ENCODE data around the gene MDM1. TPM values are rescaled to one million over a fixed set of nuclear protein-coding genes. Genes with fewer than 3 reads are reported as not detected.

MDM1 gene
- total and polyA plus RNA-seq, 5 donors = 8.6 to 14.6 (median 11.3) TPM

- Histone ChIP-seq H3K9me3 (ENCODE audit: control insufficient read depth, low read length) (no peaks in the 10 kb centered on the region), H3K4me1 (ENCODE audit: control insufficient read depth, insufficient read depth, low read length) (no peaks in the 10 kb centered on the region), H3K27me3 (ENCODE audit: control insufficient read depth, insufficient read depth) (no peaks in the 10 kb centered on the region), H3K4me3 (ENCODE audit: low read length) (no peak overlapping the region), H3K27ac (ENCODE audit: low read length) (no peak overlapping the region)
- DNase-seq (no peak), ATAC-seq (no peak)
- intact Hi-C loops (cut with DNase I) = no loop called here
- 52% methylated on average over 4 of the region's 4 CpGs for WGBS
Measured at GRCh38 chr12:68336889-68337303, 4.7 kb upstream of the MDM1 start.

DNA sequence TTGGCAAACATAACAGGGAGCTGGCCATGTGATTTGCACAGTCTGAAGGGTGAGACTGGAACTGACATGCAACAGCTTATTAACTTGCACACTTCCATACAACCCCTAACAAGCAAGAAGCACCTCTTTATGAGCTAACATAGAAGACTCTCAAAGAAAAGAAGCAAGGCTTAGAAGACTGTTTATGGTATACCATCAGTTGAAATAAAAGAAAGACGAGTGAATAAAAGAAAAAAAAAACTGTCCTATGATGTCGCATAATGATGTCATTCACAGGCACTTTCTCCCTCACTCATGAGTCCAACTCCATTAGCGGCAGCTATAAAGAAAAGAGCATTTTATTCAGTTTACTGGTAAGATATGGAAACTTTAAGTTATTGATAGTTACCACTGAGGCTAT is 3.3 kb upstream of the MDM1 start:
- intact Hi-C loops (cut with DNase I) = no loop called here
- Histone ChIP-seq H3K27me3 (ENCODE audit: control insufficient read depth, insufficient read depth) (no peaks in the 10 kb centered on the region), H3K27ac (ENCODE audit: low read length) (no peak overlapping the region), H3K4me1 (ENCODE audit: control insufficient read depth, insufficient read depth, low read length) (no peaks in the 10 kb centered on the region), H3K9me3 (ENCODE audit: control insufficient read depth, low read length) (no peaks in the 10 kb centered on the region), H3K4me3 (ENCODE audit: low read length) (no peak overlapping the region)
- DNase-seq (no peak), ATAC-seq (no peak)
- 75% methylated on average over 3 of the region's 3 CpGs for WGBS

GRCh38 chr12:68334132-68334531 is 2.0 kb upstream of the MDM1 start:
- H3K27me3 ChIP-seq (ENCODE audit: control insufficient read depth, insufficient read depth) = no peaks in the 10 kb centered on the region
- WGBS = 38% methylated on average over 4 of the region's 4 CpGs
- no peak overlapping the region for H3K27ac ChIP-seq (ENCODE audit: low read length)
- intact Hi-C loops (cut with DNase I) = no loop called here
- no peak overlapping the region for H3K4me3 ChIP-seq (ENCODE audit: low read length)
- no peaks in the 10 kb centered on the region for H3K9me3 ChIP-seq (ENCODE audit: control insufficient read depth, low read length)
- DNase-seq (peak in 1 of 3 donors; percentile 40), ATAC-seq (peak in 1 of 2 donors; percentile 27)
- no peaks in the 10 kb centered on the region for H3K4me1 ChIP-seq (ENCODE audit: control insufficient read depth, insufficient read depth, low read length)

DNA sequence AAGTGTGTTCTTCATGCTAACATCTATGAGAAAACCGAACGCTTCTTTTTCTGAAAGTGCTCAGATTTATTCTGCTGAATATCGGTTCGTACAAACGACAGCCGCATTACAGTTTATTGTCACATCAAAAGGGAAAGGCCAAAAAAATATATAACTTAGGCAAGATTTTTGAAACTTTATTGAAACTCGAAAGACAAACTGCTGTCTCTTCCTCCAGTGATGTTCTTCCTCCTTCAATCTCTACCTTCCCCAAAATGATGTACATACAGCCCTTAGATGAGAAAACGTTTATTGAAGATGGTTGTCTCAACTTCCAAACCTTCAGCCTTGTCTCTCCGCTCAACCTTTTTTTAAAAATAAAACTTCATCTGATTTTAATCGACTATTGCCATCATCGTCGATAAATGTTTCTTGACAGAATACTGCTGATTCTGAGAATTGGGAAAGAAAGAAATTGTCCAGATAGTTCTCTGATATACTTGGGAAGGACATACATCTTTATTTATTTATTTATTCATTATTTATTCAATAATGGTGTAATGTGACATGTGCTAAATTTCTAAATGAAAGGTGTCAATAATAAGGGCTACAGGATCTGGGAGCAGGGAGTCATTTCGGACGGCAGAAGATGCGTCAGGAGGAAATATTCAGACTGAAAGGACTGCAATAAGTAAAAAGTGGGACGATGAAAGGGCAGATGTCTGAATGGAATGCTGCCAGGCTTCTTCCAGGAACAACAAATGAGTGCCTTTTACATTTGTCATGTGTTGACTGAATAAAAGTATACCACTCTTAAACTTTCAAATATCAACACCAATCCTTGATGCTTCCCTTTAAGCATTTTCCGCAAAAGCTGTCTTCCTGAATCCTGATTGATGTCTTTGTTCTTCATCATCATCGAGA is 817 bp upstream of the MDM1 start:
- H3K4me1 ChIP-seq (ENCODE audit: control insufficient read depth, insufficient read depth, low read length) = no peaks in the 10 kb centered on the region
- no peaks in the 10 kb centered on the region for H3K27me3 ChIP-seq (ENCODE audit: control insufficient read depth, insufficient read depth)
- H3K27ac ChIP-seq (ENCODE audit: low read length) = peak overlapping the region; percentile 46
- WGBS = 47% methylated on average over 18 of the region's 18 CpGs
- intact Hi-C loops (cut with DNase I) = no loop called here
- no peaks in the 10 kb centered on the region for H3K9me3 ChIP-seq (ENCODE audit: control insufficient read depth, low read length)
- H3K4me3 ChIP-seq (ENCODE audit: low read length) = peak overlapping the region; percentile 59
- DNase-seq (no peak), ATAC-seq (no peak)

DNA sequence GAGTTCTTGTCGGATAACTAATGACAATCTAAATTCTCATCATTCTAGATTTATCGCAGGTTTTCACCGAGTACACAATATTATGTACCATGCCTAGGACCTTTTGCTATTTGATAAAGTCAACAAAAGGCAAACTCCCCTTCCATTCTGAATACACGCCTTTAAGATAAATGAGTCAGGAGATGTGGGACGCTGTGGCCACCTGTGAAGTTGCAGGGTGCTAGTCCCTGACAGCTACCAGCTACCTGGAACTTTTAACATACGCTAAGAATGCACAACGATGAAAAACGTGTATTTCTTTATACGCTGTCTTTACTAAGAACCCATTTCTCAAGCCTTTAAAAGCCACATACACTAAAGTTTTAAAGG is 678 bp downstream of the MDM1 start:
- no peak for ATAC-seq
- Histone ChIP-seq H3K4me1 (ENCODE audit: control insufficient read depth, insufficient read depth, low read length) (no peaks in the 10 kb centered on the region), H3K27ac (ENCODE audit: low read length) (no peak overlapping the region)

GRCh38 chr12:68327896-68328295 is 4.3 kb downstream of the MDM1 start:
- intact Hi-C loops (cut with DNase I) = no loop called here
- no peaks in the 10 kb centered on the region for H3K27me3 ChIP-seq (ENCODE audit: control insufficient read depth, insufficient read depth)
- no peaks in the 10 kb centered on the region for H3K9me3 ChIP-seq (ENCODE audit: control insufficient read depth, low read length)
- H3K4me1 ChIP-seq (ENCODE audit: control insufficient read depth, insufficient read depth, low read length) = no peaks in the 10 kb centered on the region
- no peak overlapping the region for H3K4me3 ChIP-seq (ENCODE audit: low read length)
- WGBS = 77% methylated on average over 3 of the region's 3 CpGs
- ATAC-seq (no peak), DNase-seq (no peak)
- H3K27ac ChIP-seq (ENCODE audit: low read length) = peak overlapping the region; percentile 24

More for the DNA sequence above, 678 bp downstream of the MDM1 start:
- H3K4me3 ChIP-seq (ENCODE audit: low read length) = peak overlapping the region; percentile 68
- H3K27me3 ChIP-seq (ENCODE audit: control insufficient read depth, insufficient read depth) = no peaks in the 10 kb centered on the region
- H3K9me3 ChIP-seq (ENCODE audit: control insufficient read depth, low read length) = no peaks in the 10 kb centered on the region
- 27% methylated on average over 9 of the region's 9 CpGs for WGBS
- intact Hi-C loops (cut with DNase I) = no loop called here
- no peak for DNase-seq

- no peak for ATAC-seq
- DNase-seq = no peak
- H3K4me3 ChIP-seq (ENCODE audit: low read length) = no peak overlapping the region
- intact Hi-C loops (cut with DNase I) = no loop called here
- no peak overlapping the region for H3K27ac ChIP-seq (ENCODE audit: low read length)
- H3K4me1 ChIP-seq (ENCODE audit: control insufficient read depth, insufficient read depth, low read length) = no peaks in the 10 kb centered on the region
- H3K27me3 ChIP-seq (ENCODE audit: control insufficient read depth, insufficient read depth) = no peaks in the 10 kb centered on the region
- no peaks in the 10 kb centered on the region for H3K9me3 ChIP-seq (ENCODE audit: control insufficient read depth, low read length)
- WGBS = 83% methylated on average over 3 of the region's 3 CpGs
Measured at GRCh38 chr12:68326716-68327115, 5.4 kb downstream of the MDM1 start.

GRCh38 chr12:68325966-68326365 is 6.2 kb downstream of the MDM1 start:
- 85% methylated on average over 1 of the region's 1 CpG for WGBS
- Histone ChIP-seq H3K4me3 (ENCODE audit: low read length) (no peak overlapping the region), H3K27ac (ENCODE audit: low read length) (no peak overlapping the region)

DNA sequence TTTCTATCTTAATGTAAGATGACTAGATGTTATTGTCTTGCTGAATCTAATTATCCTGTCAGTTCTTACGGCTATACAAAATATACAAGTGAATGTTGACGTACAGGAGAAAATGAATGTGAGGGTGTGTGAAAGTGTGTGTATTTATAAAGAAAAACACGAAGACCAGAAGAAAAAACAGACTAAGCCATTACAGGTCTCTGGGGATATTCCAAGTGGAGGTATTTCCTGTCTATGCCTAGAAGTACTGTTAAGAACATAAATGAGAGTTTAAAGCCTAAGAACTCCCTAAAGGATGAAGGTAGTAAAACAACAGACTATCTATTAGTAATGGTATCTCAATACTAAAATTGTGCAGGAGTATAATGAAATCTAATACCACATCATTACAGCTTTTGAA is 7.6 kb downstream of the MDM1 start:
- H3K4me1 ChIP-seq (ENCODE audit: control insufficient read depth, insufficient read depth, low read length) = no peaks in the 10 kb centered on the region
- intact Hi-C loops (cut with DNase I) = no loop called here

More at GRCh38 chr12:68325966-68326365, 6.2 kb downstream of the MDM1 start:
- intact Hi-C loops (cut with DNase I) = no loop called here
- H3K27me3 ChIP-seq (ENCODE audit: control insufficient read depth, insufficient read depth) = no peaks in the 10 kb centered on the region
- no peaks in the 10 kb centered on the region for H3K9me3 ChIP-seq (ENCODE audit: control insufficient read depth, low read length)
- no peaks in the 10 kb centered on the region for H3K4me1 ChIP-seq (ENCODE audit: control insufficient read depth, insufficient read depth, low read length)
- ATAC-seq (no peak), DNase-seq (no peak)

DNA sequence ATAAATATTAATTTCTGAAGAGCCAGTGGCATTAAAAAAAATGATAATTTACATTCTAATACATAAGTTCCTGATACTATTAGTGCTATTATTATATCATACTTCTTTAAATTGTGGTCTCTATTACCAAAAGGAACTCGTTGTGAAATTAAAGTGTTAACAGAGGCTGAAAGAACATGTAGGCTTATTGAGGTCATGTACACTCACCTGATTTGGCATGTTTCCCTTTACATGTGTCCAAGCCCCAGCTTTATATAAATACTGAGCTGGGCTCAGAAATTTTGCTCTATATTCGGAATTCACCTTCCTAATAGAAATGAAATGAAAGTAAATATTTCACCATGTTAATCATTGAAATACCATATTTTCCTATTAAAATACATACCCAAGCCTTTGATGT is 11.0 kb downstream of the MDM1 start:
- no peaks in the 10 kb centered on the region for H3K27me3 ChIP-seq (ENCODE audit: control insufficient read depth, insufficient read depth)
- no peaks in the 10 kb centered on the region for H3K9me3 ChIP-seq (ENCODE audit: control insufficient read depth, low read length)
- ATAC-seq (no peak), DNase-seq (no peak)
- H3K27ac ChIP-seq (ENCODE audit: low read length) = no peak overlapping the region
- WGBS = 76% methylated on average over 2 of the region's 2 CpGs
- H3K4me1 ChIP-seq (ENCODE audit: control insufficient read depth, insufficient read depth, low read length) = no peaks in the 10 kb centered on the region
- intact Hi-C loops (cut with DNase I) = no loop called here
- H3K4me3 ChIP-seq (ENCODE audit: low read length) = no peak overlapping the region

More for the DNA sequence above, 7.6 kb downstream of the MDM1 start:
- DNase-seq (no peak), ATAC-seq (no peak)
- 73% methylated on average over 3 of the region's 3 CpGs for WGBS
- H3K9me3 ChIP-seq (ENCODE audit: control insufficient read depth, low read length) = no peaks in the 10 kb centered on the region
- H3K27ac ChIP-seq (ENCODE audit: low read length) = no peak overlapping the region
- no peaks in the 10 kb centered on the region for H3K27me3 ChIP-seq (ENCODE audit: control insufficient read depth, insufficient read depth)
- no peak overlapping the region for H3K4me3 ChIP-seq (ENCODE audit: low read length)

DNA sequence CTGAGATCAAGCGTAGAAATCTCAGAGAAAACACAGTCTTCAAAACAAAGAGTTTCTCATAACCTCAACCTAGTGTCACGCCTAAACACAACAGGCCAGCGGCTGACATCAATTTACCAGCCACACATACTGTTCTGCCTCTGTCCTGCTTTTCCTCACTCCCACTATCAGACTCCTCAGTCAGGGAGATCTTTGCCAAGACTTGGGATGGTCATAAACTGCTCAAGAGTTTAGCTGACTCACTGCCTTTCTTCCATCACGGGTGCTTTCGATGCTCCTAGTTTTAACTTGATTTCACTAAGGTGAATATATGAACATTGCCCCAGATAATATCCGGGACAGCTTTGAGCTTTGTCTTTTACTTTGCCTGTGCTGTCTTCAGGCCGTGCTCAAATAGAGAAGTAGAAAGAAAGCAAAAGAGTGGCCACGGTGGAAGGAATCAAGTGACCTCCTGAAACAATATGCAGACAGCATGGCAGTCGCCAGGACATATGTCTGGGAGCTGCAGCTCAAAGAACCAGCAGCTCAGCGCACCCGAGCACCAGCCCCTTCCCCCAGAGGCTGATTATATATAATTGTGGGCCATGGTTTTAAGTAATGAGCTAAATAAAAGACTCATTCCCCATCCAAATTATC is 12.1 kb downstream of the MDM1 start:
- no peaks in the 10 kb centered on the region for H3K27me3 ChIP-seq (ENCODE audit: control insufficient read depth, insufficient read depth)
- peak; percentile 20 to 65 (median 44) for DNase-seq
- H3K27ac ChIP-seq (ENCODE audit: low read length) = peak overlapping the region; percentile 33
- no peaks in the 10 kb centered on the region for H3K4me1 ChIP-seq (ENCODE audit: control insufficient read depth, insufficient read depth, low read length)
- ATAC-seq = peak; percentile 92 to 96
- H3K4me3 ChIP-seq (ENCODE audit: low read length) = no peak overlapping the region
- H3K9me3 ChIP-seq (ENCODE audit: control insufficient read depth, low read length) = no peaks in the 10 kb centered on the region
- WGBS = 46% methylated on average over 11 of the region's 11 CpGs
- intact Hi-C loops (cut with DNase I) = loop anchor here in 3 of 4 donors (5.0 kb wide), 2 partner anchors 78 to 98 kb away; no protein-coding TSS in a partner anchor
